OCI-LY3 (cell line): Measurements from ENCODE around the gene SRSF3.

Experiments used
- EZH2phosphoT487 ChIP-seq: fragments of 200-600 bp; shearing (Covaris generic); IDR thresholded peaks from 2 replicates; pipeline ENCODE4 v1.6.1; 2018; ENCODE audit warnings: antibody characterized with exemption, mixed run types, low read depth
- TF ChIP-seq, protein P1 (sequence below): fragments of 200-600, 300-600 bp; sonication (generic); IDR thresholded peaks from 2 replicates; pipeline ENCODE4 v1.5.1; 2014; ENCODE audit warnings: antibody characterized with exemption, low read length, low read depth

DNA sequence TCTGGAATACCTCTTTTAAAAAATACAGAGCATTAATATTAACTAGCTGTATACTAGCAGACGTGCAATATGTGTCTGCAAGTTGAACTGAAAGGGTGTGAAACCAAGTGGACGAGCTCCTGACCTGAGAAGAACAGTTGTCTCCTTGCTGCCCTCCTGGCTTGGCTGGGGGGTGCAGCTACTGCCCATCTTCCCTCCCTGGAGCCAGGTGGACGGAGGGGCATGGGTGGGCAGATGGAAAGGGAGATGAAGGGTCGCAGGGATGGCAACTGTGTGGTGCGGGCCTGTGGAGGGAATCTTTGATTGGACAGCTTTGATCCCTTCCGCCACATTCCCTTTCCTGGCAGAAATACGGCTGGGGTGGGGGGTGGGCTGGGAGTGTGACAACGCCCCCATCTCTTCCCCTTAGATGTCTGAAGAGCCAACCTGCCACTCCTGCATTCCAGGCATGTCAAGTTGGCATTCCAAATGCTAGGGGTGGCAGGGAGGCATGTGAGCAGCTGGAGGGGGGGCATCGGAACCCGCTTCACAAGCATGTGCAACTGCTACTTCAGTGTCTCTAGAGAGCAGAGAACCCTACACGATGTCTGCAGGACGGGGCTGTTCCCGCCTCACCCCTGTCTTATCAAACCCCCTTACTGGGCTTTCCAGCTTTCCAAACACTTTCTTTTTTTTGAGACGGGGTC, 37.3 kb downstream of the SRSF3 start:
- TF ChIP-seq EZH2phosphoT487 = no peak
- TF ChIP-seq, protein P1, sequence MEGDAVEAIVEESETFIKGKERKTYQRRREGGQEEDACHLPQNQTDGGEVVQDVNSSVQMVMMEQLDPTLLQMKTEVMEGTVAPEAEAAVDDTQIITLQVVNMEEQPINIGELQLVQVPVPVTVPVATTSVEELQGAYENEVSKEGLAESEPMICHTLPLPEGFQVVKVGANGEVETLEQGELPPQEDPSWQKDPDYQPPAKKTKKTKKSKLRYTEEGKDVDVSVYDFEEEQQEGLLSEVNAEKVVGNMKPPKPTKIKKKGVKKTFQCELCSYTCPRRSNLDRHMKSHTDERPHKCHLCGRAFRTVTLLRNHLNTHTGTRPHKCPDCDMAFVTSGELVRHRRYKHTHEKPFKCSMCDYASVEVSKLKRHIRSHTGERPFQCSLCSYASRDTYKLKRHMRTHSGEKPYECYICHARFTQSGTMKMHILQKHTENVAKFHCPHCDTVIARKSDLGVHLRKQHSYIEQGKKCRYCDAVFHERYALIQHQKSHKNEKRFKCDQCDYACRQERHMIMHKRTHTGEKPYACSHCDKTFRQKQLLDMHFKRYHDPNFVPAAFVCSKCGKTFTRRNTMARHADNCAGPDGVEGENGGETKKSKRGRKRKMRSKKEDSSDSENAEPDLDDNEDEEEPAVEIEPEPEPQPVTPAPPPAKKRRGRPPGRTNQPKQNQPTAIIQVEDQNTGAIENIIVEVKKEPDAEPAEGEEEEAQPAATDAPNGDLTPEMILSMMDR = no peak
